RWPE1 (cell line): ENCODE measurements around the gene DMBX1.

Experiments used
- CTCF ChIA-PET: fragments of 350-600 bp; sonication (Branson Sonifier 250); formaldehyde crosslinking; extraction: SDS; loops from one replicate; lab custom pipeline; 2021; lab: Yijun Ruan, JAX
- POLR2A ChIA-PET: fragments of 400-600 bp; formaldehyde crosslinking; extraction: SDS; loops from one replicate; lab custom pipeline; 2020; ENCODE audit warnings: antibody characterized with exemption; ENCODE audit not compliant: low non-redundant PET; lab: Yijun Ruan, JAX
- DNase-seq: peaks from one replicate; pipeline ENCODE4 v3.0.0; 2012; ENCODE audit warnings: low spot score
- H3K27ac ChIP-seq: fragments of 450-650 bp; 2 replicates; pipeline ENCODE4 v1.5.1; 2017
- CTCF ChIP-seq: fragments of 450-650 bp; conservative IDR thresholded peaks from 2 replicates; pipeline ENCODE4 v1.5.1; 2017; ENCODE audit warnings: low read depth, mild to moderate bottlenecking

Gene DMBX1

DNA sequence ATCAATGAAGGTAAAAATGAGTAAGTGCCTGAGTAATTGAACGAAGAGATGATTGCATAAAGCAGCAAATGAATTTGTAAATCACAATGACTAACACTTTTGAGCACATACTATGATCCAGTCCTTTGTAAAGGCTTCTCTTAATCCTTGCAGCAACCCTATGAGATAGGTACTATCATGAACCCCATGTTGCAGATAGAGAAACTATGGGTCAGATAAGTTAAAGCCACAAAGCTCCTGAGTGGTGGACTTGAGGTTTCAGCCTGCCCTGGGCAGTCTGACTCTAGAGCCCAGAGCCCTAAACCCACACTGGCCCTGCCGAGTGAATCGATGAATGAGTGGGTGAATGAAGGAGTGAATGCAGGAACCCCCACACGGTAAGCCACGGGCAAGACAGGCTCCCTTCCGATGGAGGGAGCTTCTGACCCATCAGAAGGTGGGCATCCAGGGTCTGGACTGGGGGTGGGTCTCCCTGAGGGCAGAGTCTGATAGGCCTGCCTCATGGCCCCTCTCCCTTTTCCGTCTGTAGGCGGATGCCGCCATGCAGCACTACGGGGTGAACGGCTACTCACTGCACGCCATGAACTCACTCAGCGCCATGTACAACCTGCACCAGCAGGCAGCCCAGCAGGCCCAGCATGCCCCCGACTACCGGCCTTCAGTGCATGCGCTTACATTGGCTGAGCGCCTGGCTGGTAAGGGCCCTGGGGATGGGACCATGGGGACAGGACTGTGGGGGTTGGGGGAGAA is 17.0 kb downstream of the DMBX1 start:
- H3K27ac ChIP-seq: no peak overlapping the region
- no peak for DNase-seq
- TF ChIP-seq CTCF: no peak
- POLR2A ChIA-PET: no interaction called here
- CTCF ChIA-PET: no interaction called here

- POLR2A ChIA-PET: no interaction called here
- TF ChIP-seq CTCF: no peak
- CTCF ChIA-PET: no interaction called here
- DNase-seq: peak; percentile 71
- no peak overlapping the region for H3K27ac ChIP-seq
These were observed 19.1 kb downstream of the DMBX1 start for GRCh38 chr1:46508757-46509156.

DNA sequence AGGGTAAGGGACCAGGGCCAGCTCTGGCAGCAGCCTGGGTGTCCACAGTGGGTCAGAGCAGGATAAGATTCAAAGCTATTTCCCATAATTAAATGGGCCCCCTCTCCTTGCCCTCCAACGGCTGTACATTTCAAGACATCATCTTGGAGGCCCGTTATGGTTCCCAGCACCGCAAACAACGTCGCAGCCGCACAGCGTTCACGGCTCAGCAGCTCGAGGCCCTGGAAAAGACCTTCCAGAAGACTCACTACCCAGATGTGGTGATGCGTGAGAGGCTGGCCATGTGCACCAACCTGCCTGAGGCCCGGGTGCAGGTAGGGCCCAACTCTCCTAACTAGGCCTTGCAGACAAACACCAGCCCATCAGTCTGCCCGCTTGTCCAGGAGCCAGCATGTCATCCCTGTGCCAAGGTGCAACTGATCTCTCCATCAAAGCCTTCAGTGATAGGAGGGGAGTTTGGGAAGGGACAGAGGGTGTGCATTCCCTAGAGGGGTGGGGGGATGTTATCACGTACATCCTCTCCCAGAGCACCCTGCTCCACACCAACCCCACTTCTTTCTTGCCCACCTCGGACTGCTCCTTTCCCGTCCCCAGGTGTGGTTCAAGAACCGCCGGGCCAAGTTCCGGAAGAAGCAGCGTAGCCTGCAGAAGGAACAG is 20.8 kb downstream of the DMBX1 start:
- no peak for TF ChIP-seq CTCF
- no peak for DNase-seq
- POLR2A ChIA-PET: no interaction called here
- CTCF ChIA-PET: interaction anchor here (0.6 kb wide), 1 partner anchor 492 kb away, joined by 3 read pairs; no protein-coding TSS in a partner anchor
- no peak overlapping the region for H3K27ac ChIP-seq

- CTCF ChIA-PET: interaction anchor here (0.6 kb wide), 2 partner anchors 170 to 491 kb away, joined by 3 to 5 read pairs; no protein-coding TSS in a partner anchor
- H3K27ac ChIP-seq: no peak overlapping the region
- no peak for DNase-seq
- TF ChIP-seq CTCF: no peak
- POLR2A ChIA-PET: no interaction called here
These were observed 21.3 kb downstream of the DMBX1 start for GRCh38 chr1:46510998-46511365.

- DNase-seq: no peak
- ChIA-PET CTCF (no interaction called here), POLR2A (no interaction called here)
- H3K27ac ChIP-seq: no peak overlapping the region
- no peak for TF ChIP-seq CTCF
These were observed 22.6 kb downstream of the DMBX1 start for GRCh38 chr1:46512135-46512791.

GRCh38 chr1:46512792-46513190 is 23.2 kb downstream of the DMBX1 start:
- POLR2A ChIA-PET: no interaction called here
- H3K27ac ChIP-seq: no peak overlapping the region
- DNase-seq: no peak
- CTCF ChIA-PET: no interaction called here
- no peak for TF ChIP-seq CTCF
